NCI-H226 (cell line): ENCODE measurements around the gene HSPB7.
"Not testable (repeated sequence)": the region's sequence is repeated elsewhere in the genome, so short reads cannot be mapped to it uniquely, and the experiment has no call there.

Source experiments
- DNase-seq: peaks from one replicate; pipeline ENCODE4 v3.0.0-alpha.2; 2015

Gene HSPB7

DNA sequence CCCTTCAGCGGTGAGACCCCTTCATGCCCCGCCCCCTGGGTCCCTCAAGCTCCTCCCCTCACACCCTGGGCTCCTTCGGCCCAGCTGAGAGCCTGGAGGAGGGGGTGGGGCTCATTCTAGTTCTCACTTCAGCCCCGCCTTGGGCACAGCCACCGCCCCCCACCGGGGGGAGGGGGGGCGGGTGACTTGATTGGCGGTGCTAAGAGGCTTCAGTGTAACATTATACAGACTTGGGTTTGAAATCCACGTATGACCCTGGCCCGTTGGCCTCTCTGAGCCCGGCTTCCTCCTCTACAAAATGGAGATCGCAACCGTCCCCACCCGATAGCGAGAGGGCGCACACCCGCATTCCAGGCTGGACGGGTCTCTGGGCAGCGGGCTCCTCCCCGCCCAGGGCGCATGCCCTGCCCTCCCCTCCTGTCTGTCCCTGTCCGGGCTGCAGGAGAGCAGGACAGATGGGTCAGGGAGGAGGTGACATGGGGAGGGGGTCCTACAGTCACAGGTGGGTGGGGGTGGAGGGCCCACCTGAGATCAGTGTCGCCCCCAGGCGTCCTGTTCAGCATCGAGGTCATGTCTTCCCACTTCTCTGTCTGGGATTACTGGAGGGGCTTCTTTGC, 30.8 kb upstream of the HSPB7 start:
- peak; percentile 34 for DNase-seq

DNA sequence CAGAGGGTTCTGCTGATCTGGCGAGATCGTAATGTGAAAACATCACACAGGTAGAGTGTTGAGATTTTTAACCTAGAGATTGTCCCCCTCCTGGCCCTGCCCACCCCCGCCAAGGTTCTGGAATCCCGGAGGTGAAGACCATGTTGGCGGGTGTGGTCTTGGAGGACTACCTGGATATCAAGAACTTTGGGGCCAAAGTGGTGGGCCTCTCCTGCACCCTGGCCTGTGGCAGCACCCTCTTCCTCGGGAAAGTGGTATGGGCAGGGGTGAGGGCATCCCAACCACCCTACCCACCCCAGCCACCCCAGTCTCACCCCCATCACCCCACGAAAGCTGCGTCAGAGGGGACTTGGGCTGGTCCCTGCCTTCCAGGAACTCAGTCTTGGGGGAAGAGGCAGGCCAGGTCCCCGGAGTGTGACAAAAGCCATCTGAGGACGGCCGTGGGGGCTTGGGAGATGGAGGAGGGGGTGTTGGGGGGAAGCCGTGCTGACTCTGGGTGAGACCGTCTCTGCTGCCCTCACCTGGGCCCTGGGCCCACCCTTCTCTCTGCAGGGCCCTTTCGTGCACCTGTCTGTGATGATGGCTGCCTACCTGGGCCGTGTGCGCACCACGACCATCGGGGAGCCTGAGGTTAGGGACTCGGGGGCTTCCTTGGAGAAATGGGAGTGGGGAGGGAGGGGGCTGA, 30.1 kb upstream of the HSPB7 start:
- DNase-seq, result no peak

DNA sequence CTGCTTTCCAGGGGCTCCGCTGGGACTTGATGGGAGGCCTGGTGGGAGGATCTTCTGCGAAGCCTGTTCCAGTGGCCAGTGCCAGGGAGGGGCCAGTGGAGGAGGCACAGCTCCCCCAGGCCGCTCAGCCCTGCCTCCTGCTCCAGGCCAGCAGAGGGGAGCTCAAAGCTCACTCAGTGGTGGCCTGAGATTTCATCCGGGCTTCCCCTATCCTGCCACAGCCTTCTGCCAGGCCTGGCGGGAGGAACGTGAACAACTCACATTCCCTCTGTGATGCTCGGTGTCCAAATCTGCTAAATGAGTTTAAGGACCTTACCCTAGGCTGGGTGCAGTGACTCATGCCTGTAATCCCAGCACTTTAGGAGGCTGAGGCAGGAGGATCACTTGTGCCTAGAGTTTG, 29.0 kb upstream of the HSPB7 start:
- peak; percentile 21 for DNase-seq

DNA sequence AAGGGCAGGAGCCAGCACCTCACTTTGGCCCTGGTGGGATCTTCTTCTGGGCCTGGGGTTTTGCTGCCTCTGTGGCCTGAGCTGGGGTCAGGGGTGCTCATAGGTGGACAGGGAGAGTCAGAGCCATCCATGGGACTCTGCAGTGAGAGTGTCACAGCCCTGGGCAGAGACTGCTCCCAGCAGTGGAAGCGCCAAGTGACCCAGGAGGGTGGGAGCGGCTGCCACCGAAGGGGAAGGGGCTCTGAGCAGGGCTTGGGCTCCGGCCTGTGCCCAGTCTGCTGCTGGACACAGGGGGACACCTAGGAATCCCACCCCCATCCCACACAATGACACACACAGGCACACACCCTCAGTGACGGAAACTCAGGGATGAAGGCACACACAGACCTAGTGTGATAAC, 26.1 kb upstream of the HSPB7 start:
- DNase-seq, result no peak

DNA sequence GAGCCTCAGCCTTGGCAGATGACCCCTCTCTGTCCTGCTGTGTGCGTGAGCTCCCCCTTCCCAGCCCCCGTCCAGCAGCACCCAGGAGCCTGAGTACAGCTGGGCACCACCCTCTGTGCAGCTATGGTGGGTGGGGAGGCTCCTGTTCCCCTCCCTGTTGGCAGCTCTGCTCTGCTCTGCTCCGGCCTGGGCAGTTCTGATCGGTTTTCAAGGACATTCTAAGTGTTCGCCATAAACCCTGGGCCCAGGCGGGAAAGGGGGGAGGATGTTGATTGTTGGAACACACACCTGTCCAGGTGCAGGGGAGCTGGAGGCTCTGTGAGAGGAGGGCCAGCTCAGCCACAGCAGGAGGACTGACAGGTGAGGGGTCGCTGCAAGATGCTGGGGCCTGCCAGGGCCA, 25.7 kb upstream of the HSPB7 start, which contains the start of gene CLCNKB:
Gene CLCNKB (plus strand): TSS at position 262 of the 400 bp plus-strand sequence. CDS start 711 bp downstream, outside the sequence.
- DNase-seq, result no peak

DNA sequence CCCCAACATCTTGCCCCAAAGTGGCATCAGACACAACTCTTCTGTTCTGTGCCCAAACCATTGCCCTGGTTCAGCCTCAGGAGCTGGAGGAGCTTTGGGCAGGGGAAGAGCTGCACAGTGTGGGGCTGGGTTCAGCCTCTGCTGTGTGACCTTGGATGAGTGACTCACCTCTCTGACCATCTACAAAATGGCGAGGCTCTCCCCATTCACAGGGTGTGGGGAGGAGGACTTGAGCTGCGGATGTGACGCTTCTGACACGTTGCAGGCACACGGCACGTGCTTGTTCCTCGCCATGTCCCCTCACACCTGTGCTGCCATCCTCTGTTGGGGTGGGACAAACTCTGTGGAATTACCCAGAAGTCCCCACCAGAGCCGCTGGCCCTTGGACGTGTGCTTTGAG, 24.8 kb upstream of the HSPB7 start:
- not testable (repeated sequence) for DNase-seq

DNA sequence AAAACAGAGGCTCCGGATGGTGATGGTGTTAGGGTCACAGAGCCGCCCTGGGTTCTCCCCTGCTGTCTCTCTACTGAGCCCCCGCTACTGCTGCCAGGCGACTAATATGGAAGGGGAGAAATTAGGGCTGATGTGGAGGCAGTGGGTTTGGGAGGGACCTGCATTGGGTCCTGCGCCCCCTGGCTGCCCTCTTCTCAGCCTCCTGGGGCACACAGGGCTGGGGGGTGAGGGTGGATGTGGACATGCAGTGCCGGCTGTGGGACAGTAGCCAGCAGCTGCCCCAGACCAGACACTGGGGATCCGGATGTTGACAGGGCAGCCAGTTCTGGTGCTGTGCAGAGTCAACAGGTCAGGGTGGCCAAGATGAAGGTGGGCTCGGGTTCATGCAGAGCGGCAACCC, 24.3 kb upstream of the HSPB7 start:
- DNase-seq, result no peak

DNA sequence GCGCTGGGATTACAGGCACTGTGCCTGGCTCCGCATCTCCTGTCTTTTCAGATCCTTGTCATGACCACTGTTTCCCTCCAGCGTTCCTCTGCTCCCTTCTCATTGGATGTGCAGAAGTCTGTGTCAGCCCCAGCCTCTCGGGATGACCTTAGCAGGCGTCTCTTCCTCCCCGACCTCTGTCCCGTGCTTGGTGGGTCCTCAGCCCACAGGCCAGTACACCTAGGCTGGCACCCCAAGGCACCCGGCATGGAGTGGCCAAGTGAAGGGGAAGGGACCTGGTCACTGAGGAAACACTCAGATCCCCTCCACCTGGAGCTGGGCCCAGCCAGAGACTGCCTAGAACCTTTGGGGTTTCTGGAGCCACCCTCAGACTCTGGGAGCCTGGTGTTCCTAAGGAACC, 23.4 kb upstream of the HSPB7 start:
- DNase-seq, result no peak

DNA sequence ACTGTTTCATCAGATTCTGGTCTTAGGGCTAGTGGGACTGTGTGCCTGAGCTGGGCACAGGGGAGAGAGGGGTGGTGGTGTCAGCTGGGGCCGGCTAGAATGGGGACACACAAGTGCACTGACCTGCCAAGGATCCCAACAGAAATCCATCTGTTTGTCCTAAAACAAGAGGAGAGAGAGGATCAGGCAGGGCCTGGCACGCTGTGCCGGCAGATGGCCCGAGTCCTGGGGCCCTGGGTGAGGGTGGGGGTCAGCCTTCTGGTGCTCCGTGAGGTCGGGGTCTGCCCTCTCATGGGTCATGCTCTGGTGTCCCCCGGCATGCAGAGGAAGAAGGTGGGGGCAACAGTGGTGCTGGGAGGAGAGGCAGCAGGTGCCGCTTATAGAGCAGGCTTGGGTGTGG, 22.0 kb upstream of the HSPB7 start:
- not testable (repeated sequence) for DNase-seq

DNA sequence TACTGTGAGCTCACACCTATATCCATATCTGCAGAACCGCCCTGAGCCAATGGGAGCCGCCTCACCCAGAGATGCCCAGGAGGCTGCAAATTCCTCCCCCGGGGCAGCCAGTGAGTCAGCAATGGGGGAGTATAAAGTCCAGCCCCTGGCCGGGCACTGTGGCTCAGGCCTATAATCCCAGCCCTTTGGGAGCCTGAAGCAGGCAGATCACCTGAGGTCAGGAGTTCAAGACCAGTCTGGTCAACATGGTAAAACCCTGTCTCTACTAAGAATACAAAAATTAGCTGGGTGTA, 20.7 kb upstream of the HSPB7 start:
- DNase-seq, result peak; percentile 87

DNA sequence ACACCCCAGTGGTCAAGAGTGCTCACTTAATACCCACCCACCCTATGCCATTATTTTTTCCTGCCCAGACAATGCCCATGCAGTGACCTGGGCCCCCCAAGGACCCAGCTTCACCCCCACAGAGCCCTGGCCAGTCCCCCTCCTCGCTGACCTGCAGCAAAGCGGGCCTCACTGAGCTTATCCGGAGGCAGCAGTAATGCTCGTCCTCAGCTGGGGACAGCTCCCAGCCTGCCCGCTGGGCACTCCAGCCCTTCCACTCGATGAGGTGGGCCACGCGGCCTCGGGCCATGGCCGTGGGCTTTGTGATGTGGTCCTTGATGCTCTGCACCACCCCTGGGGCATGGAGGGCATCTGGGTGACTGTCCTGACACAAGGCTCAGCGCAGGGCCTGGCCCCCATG, 18.6 kb upstream of the HSPB7 start:
- DNase-seq, result not testable (repeated sequence)

DNA sequence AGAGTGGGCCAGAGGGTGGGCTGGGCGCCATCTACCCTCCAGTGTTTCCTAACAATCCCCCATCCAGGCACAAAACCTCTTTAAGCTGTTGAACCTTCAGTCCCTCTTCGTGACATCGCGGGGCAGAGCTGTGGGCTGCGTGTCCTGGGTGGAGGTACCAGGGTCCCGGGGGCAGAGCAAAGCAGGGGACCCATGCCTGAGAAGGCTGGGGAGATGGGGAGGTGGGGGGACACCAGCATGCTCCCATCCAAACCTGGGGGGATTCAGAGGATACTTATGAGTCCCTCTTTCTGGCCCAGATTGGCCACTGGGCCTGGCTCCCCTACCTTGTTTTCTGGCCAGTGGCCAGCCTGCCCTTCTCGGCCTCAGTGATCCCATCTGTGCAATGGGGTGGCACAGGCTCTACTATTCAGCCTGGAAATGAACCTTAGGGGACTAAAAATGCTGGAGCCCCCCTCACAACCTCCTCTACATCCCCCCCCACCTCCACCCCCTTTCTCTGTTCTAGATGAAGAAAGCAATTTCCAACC, 15.3 kb upstream of the HSPB7 start:
- not testable (repeated sequence) for DNase-seq

DNA sequence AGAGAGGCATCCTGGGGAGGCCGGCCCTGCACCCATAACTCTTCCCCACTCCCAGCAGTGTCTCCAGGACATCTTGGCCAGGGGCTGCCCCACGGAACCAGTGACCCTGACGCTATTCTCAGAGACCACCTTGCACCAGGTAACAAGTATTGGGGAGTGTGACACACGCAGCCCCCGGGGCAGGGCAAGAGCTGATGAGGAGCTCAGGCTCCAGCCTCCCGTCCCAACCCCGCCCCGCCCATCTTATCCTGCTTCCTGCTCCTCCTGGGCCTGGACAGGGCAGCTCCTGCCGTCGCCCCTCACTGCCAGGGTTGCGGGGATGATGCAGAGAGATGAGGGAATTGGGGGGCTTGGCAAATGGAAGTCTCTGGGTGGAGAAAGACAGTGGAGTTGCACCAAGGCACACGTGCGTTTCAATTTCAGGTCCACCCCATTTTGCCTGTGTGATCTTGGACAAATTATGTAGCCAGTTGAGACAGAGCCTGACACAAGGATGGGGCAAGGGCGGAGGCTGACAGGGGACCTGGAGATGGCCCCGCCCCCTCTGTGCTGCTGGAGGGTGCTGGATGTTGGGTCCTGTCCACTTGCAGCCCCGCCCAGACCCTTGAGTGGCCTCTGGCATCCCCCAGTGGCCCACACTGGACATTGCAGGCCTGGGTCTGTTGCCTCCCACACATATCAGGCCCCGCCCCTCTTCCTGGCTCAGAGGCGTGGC, 14.7 kb upstream of the HSPB7 start:
- DNase-seq, result peak; percentile 62

DNA sequence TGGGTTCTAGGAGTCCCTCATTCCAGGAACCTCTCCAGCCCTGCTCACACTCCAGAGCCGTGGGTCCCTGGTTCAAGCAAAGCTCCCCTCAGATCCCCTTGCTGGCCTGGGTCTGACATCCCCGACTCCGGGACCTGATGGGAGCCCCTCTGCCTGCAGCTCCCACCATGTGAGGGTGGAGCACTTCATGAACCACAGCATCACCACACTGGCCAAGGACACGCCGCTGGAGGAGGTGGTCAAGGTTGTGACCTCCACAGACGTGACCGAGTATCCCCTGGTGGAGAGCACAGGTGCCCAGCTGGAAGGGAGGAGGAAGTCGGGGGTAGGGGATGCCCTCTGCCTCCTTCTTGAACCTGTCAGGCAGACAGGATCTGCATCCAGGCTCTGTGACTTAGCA, 13.7 kb upstream of the HSPB7 start:
- DNase-seq, result no peak

DNA sequence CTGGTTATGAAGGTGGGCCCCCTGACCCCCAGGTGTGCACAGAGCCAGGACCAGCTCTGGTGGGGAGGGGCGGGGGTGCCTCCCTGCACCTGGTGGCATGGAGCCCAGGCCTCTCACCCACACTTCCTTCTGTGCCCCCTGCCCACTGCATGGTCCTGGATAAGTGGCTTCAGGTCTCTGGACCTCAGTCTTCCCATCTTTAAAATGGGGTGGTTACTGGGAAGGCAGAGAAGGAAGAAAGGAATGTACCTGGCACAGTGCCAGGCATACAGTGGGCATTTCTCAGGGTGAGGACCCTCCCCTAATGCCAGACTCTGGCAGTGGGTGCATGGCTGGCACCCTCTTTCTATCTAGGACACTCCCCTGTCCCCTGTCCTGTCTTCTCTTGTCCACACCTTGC, 11.4 kb upstream of the HSPB7 start:
- DNase-seq, result no peak

DNA sequence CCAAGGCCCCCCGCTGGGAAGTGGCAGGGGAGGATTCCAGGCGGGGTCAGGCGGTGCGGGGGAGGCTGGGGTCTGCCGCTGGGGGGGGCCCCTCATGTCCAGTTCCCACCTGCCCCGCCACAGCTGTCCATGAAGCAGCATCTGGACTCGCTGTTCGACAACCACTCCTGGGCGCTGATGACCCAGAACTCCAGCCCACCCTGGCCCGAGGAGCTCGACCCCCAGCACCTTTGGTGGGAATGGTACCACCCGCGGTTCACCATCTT, 11.1 kb upstream of the HSPB7 start:
- not testable (repeated sequence) for DNase-seq

DNA sequence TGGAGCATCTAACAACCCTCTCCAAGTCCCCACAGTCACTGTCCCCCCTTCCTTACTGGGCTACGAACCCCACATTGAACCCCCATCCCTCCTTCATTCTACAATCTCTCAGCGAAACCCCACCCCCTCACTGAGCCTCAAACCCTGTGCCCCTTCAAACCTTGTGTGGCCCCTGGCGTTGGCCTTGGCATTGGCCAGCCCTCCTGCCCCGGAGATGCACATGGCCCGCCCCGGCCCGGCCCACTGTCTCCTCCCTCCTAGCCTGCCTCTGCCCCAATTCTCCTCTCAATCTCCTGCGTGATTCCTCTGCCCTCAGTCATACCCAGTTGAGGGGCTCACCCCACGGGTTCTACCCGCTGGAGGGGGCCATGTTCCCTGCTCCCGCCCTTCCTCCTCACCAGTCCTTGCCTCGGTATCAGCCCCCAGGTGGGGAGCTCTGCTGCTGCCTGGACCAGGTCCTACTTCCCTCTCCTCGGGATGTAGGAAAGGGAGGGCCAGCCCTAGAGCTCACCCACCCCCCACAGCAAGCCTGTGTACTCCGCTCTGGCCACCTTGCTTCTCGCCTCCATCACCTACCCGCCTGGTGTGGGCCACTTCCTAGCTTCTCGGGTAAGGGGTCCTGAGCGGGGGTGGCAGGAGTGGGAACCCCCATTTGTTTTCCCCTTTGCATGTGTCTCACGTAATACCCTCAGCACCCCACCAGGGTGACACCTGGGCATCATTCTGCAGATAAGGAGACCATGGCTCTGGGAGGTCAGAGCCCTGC, 10.6 kb upstream of the HSPB7 start:
- DNase-seq, result no peak

DNA sequence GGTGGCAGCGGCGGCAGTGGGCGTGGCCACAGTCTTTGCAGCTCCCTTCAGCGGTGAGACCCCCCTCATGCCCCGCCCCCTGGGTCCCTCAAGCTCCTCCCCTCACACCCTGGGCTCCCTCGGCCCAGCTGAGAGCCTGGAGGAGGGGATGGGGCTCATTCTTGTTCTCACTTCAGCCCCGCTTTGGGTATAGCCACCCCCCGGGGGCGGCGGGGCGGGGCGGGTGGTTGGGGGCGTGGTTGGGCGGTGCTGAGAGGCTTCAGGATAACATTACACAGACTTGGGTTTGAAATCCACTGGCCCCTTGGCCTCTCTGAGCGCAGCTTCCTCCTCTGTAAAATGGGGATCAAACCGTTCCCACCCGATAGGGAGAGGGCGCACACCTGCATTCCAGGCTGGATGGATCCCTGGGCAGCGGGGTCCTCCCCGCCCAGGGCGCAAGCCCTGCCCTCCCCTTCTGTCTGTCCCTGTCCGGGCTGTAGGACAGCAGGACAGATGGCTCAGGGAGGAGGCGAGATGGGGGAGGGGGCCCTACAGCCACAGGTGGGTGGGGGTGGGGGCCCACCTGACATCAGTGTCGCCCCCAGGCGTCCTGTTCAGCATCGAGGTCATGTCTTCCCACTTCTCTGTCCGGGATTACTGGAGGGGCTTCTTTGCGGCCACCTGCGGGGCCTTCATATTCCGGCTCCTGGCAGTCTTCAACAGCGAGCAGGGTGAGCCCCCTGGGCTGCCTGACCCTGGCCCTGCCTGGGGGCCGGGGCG, 9.1 kb upstream of the HSPB7 start:
- no peak for DNase-seq

DNA sequence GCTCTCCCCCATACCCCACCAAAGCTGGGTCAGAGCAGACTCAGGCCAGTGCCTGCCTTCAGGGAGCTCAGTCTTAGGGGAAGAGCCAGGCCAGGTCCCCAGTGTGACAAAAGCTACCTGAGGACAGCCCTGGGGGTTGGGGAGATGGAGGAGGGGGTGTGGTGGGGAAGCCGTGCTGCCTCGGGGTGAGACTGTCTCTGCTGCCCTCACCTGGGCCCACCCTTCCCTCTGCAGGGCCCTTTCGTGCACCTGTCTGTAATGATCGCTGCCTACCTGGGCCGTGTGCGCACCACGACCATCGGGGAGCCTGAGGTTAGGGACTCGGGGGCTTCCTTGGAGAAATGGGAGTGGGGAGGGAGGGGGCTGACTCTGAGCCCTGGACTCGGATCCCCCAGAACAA, 8.5 kb upstream of the HSPB7 start:
- DNase-seq, result not testable (repeated sequence)

DNA sequence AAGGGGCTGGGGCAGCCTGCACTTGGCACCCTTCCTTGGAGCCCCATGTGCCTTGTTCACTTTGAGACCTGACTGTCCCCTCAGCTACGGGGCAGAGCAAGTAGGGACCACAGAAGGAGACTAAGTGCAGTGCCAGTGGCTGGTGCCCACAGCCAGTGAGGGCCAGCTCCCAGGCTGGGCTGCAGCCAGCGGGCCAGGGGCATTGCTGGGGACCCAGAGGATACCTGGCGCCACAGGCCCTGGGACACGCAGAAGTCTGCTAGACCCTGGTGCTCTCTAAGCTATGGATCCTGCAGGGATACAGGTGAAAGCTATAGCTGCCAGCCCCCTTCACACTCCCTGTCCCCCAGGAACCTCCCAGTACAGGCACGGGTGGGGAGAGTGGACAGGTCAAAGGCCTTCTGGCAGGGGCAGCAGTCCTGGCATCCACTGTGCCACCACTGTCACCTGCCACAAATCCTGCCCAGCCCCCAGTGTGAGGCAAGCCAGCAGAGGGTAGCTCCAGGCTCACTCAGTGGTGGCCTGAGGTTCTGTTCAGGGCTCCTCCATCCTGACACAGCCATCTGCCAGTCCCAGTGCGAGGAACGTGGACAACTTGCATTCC, 5.3 kb upstream of the HSPB7 start:
- no peak for DNase-seq

DNA sequence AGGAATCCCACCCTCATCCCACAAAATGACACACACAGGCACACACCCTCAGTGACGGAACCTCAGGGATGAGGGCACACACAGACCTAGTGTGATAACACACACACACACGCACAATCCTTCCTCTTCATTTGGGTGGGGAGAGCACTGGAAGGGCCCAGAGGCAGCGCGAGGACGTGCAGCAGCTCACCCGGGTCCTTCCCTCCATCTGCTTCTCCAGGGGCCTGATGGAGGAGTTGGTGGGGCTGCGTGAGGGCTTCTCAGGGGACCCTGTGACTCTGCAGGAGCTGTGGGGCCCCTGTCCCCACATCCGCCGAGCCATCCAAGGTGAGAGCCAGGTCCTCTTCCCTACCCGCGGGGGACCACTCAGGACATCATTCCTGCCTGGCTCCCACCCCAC, 4.5 kb upstream of the HSPB7 start:
- no peak for DNase-seq

DNA sequence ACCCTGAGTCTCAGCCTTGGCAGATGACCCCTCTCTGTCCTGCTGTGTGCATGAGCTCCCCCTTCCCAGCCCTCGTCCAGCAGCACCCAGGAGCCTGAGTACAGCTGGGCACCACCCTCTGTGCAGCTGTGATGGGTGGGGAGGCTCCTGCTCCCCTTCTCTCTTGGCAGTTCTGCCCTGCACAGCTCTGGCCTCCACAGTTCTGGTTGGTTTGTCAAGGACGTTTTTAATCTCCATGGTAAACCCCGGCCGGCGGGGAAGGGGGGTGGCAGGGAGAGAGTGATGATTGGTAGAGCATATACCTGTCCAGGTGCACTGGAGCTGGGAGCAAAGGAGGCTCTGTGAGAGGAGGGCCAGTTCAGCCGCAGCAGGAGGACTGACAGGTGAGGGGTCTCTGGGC, 3.8 kb upstream of the HSPB7 start, which contains the start of gene CLCNKA:
Gene CLCNKA (plus strand): TSS at position 356 of the 400 bp plus-strand sequence. CDS start 584 bp downstream, outside the sequence.
- DNase-seq, result no peak
